Effector CD4-positive, alpha-beta T cell (primary cell): ENCODE results near the gene LCA5L. TPM values are rescaled to one million over a fixed set of nuclear protein-coding genes. Genes with fewer than 3 reads are reported as not detected.

Source experiments
- DNase-seq: peaks from one replicate; pipeline ENCODE4 v3.0.0-alpha.2; 2020
- total RNA-seq: gene quantifications from one replicate; lab custom pipeline; 2026; lab: John Stamatoyannopoulos, UW

Gene LCA5L
- total RNA-seq: not detected

GRCh38 chr21:39445321-39446269 is at the start of gene LCA5L:
Gene LCA5L (minus strand): TSS chr21:39445778. CDS start chr21:39428493, 17,285 bp downstream.
- DNase-seq: peak; percentile 81

GRCh38 chr21:39489380-39489924 is 43.9 kb upstream of the LCA5L start:
- DNase-seq: no peak

GRCh38 chr21:39484711-39485276 is 39.2 kb upstream of the LCA5L start:
- no peak for DNase-seq

GRCh38 chr21:39483917-39484316 is 38.3 kb upstream of the LCA5L start:
- no peak for DNase-seq

GRCh38 chr21:39481886-39482285 is 36.3 kb upstream of the LCA5L start:
- no peak for DNase-seq

GRCh38 chr21:39480271-39480670 is 34.7 kb upstream of the LCA5L start:
- no peak for DNase-seq

- DNase-seq: no peak
Observed at GRCh38 chr21:39479814-39480182, 34.2 kb upstream of the LCA5L start.

- no peak for DNase-seq
Observed at GRCh38 chr21:39479164-39479813, 33.7 kb upstream of the LCA5L start.

GRCh38 chr21:39474611-39475010 is 29.0 kb upstream of the LCA5L start:
- DNase-seq: no peak

GRCh38 chr21:39472786-39473185 is 27.2 kb upstream of the LCA5L start:
- no peak for DNase-seq

GRCh38 chr21:39471598-39471997 is 26.0 kb upstream of the LCA5L start:
- no peak for DNase-seq

- no peak for DNase-seq
Observed at GRCh38 chr21:39468559-39468958, 23.0 kb upstream of the LCA5L start.

GRCh38 chr21:39467746-39468145 is 22.2 kb upstream of the LCA5L start:
- no peak for DNase-seq

- DNase-seq: no peak
Observed at GRCh38 chr21:39466584-39466983, 21.0 kb upstream of the LCA5L start.

GRCh38 chr21:39463308-39463707 is 17.7 kb upstream of the LCA5L start:
- no peak for DNase-seq

- no peak for DNase-seq
Observed at GRCh38 chr21:39461419-39461818, 15.8 kb upstream of the LCA5L start.

- DNase-seq: no peak
Observed at GRCh38 chr21:39456665-39457064, 11.1 kb upstream of the LCA5L start.

GRCh38 chr21:39454949-39455668 is 9.5 kb upstream of the LCA5L start:
- DNase-seq: no peak

- DNase-seq: no peak
Observed at GRCh38 chr21:39453571-39454179, 8.1 kb upstream of the LCA5L start.

GRCh38 chr21:39452970-39453342 is 7.4 kb upstream of the LCA5L start:
- no peak for DNase-seq

- no peak for DNase-seq
Observed at GRCh38 chr21:39452207-39452969, 6.8 kb upstream of the LCA5L start.
